GM13977 (cell line): ENCODE measurements around the gene CHMP4B.

Source experiments
- DNase-seq: peaks from one replicate; pipeline ENCODE4 v3.0.0; 2012; ENCODE audit warnings: low spot score
- in situ Hi-C: fragments of 300-500 bp; cut with MboI; formaldehyde crosslinking; loops from one replicate; pipeline ENCODE4 v1.12.0; 2022; ENCODE audit warnings: low sequenced_read_pairs, low pct_unique_long_range_greater_than_20kb, mixed read lengths, inconsistent platforms; ENCODE audit not compliant: unreplicated experiment
- TF ChIP-seq, protein P1 (sequence below): IDR thresholded peaks from 2 replicates; pipeline ENCODE4 v1.5.1; 2012; ENCODE audit warnings: mild to moderate bottlenecking, control low read depth; ENCODE audit not compliant: insufficient read depth; ENCODE audit errors: extremely low read depth, missing control alignments

CHMP4B gene

DNA sequence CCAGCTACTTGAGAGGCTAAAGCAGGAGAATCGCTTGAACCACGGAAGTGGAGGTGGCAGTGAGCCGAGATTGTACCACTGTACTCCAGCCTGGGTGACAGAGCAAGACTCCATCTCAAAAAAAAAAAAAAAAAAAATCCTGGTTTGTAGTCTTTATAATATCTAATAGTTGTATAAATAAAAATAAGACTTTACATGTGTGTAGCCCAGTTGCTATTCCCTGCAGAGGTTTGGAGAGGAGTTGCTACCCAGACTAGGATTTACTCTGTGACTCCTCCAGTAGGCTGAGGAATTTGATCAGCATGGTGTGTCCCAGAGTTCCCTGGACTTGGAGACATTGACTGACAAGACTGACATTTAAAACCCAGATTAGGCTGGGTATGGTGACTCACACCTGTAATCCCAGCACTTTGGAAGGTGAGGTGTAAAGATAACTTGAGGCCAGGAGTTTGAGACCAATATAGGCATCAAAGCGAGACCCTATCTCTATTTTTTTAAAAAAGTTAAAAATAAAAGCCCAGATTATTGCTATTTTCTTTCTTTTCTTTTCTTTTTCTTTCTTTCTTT, 10.2 kb downstream of the CHMP4B start:
- no peak for DNase-seq
- in situ Hi-C loops: no loop called here
- TF ChIP-seq, protein P1, sequence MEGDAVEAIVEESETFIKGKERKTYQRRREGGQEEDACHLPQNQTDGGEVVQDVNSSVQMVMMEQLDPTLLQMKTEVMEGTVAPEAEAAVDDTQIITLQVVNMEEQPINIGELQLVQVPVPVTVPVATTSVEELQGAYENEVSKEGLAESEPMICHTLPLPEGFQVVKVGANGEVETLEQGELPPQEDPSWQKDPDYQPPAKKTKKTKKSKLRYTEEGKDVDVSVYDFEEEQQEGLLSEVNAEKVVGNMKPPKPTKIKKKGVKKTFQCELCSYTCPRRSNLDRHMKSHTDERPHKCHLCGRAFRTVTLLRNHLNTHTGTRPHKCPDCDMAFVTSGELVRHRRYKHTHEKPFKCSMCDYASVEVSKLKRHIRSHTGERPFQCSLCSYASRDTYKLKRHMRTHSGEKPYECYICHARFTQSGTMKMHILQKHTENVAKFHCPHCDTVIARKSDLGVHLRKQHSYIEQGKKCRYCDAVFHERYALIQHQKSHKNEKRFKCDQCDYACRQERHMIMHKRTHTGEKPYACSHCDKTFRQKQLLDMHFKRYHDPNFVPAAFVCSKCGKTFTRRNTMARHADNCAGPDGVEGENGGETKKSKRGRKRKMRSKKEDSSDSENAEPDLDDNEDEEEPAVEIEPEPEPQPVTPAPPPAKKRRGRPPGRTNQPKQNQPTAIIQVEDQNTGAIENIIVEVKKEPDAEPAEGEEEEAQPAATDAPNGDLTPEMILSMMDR: no peak

DNA sequence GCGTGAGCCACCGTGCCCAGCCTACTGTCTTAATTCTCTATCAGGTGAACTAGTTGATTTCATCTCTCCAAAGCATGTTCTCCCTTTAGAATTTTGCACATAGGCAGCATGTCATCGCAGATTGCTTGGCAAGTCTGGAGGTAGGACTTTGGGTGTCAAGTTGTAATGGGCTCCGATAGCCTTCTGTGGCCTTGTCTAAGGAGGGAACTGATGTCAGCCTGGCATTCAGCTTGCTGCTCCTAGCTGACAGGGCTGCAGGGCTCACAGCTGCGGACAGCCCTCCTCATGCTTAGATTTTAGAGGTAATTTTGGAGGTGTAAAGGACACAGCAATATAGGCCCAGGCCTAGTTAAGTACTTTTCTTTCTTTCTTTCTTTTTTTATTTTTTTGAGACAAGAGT, 11.3 kb downstream of the CHMP4B start:
- in situ Hi-C loops: no loop called here
- TF ChIP-seq, protein P1: no peak
- no peak for DNase-seq

DNA sequence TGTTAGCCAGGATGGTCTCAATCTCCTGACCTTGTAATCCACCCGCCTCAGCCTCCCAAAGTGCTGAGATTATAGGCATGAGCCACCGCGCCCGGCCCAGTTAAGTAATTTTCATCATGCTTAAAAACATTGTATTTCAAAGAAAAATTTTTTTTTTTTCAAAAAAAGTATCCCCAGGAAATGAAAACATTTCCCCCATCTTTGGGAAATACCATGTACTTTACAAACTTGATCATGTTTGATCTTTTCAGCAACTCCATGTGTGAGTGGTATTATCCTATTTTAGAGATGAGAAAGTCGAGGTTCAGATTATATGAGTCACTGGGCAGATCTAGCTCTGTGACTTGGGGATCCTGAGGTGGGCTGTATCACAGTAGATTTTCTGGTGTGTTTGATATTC, 11.8 kb downstream of the CHMP4B start:
- TF ChIP-seq, protein P1: no peak
- in situ Hi-C loops: no loop called here
- DNase-seq: no peak

DNA sequence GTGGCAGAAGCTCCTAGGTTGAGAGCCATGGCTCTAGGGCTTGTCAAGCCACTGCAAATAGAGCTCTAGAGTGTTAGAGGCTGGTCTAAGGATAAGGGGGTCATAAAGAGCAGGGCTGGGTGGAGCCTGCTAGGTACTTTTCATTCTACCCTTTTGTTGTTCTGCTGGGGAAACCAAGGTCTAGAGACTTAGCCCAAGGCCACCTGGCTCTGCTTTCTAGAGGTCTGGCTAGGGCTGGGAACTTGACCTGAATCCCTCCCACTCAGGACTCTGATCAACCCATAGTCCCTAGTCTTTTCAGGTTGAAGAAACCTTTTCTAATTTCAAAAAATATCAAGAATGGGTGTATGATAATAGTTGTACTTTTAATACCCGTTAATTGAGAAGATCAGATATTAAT, 13.7 kb downstream of the CHMP4B start:
- TF ChIP-seq, protein P1: no peak
- in situ Hi-C loops: no loop called here
- no peak for DNase-seq

DNA sequence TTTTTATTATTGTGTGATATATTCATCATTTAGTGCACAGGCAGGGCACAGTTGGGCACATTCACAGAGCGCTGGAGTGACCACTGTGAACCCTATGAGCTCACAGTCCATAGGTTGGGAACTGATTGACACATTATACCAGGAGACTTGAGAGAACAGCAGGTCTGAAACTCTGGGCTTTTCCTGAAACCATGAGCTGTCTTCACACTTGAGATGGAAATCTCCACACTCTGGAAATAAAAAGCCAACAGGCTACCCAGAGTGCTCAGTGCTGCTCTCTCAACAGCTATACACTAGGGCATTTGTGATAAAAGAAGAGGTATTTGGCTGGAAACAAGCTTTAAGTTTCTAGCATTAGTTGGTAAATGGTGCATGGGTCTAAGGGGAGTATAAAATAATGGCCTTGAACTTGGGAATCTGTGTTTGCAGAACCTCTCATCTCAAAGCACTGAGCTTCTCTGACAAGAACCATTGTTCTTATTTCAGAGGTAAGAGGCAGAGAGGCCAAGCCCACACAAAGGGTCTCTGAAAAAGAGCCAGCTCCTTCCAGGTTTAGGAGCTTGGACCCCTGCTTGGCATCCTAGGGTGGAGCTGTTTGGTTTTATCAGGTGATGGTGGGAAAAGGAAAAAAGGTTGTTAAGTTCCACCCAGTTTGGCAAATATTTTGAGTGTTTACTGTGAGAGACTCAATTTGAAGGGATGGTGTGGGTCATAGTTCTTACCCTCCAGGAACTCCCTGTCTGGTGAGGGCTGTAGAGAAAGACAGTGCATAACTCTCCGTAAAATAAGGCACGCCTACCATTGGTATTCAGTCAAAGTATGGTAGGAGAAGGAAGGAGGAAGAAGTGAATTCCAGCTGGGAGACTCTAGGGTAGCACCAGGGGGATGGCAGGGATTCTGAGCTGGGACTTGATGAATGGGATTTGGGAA, 14.5 kb downstream of the CHMP4B start:
- in situ Hi-C loops: no loop called here
- no peak for DNase-seq
- TF ChIP-seq, protein P1: no peak

DNA sequence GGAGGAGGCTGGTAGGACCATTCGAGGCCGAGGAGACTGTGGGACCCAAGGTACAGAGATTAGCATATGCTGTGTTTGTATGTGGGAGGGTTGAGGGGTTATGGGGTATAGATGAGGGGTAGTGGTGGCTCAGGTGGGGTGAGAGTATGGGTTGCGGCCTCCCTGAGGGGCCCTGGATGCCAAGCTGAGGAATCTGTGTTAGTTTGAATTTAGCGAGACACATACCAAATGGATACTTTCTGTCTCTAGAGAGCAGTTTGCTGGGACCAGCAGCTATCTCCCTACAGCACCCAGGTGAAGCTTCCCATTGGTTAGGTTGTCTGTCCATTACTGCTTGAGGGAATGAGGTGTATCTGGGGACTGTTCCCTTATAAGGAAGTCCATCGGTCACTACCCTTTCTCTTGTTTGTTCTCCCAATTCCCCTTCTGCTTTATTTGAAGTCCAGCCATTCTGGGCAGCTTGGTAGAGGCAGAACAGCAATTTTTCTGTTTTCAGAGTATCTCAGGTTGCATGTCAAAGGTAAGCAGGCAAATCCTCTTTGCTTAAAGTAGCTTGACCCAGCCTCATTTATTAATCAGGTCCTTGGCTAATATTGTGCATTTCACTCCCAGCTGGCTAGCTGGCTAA, 15.2 kb downstream of the CHMP4B start:
- DNase-seq: no peak
- in situ Hi-C loops: no loop called here
- TF ChIP-seq, protein P1: no peak
